Parietal lobe (tissue), 2 donors: ENCODE measurements around the gene DGCR8. TPM values are rescaled to one million over a fixed set of nuclear protein-coding genes. Genes with fewer than 3 reads are reported as not detected.
A peak's percentile ranks its signal among the peaks of the same experiment; 100 is the strongest.

Source experiments
- small RNA-seq: library from RNA; depleted of rRNA; stranded (forward); fragments of <200 nt; gene quantifications from one replicate; pipeline ENCODE3, GENCODE V24; 2014; ENCODE audit warnings: low replicate concordance
- total RNA-seq: library from RNA; depleted of rRNA; stranded (reverse); fragments of >200 nt; gene quantifications from one replicate; pipeline ENCODE4 v1.2.3, GENCODE V29; 2014

DGCR8 gene
- 75.1 TPM for total RNA-seq

GRCh38 chr22:20079745-20080444 is at the start of gene DGCR8:
TSS of gene DGCR8 (plus strand) at chr22:20080241. CDS start at chr22:20085964, 5,723 bp downstream.

GRCh38 chr22:20115691-20116375 is 35.8 kb downstream of the DGCR8 start, which contains the start of gene RANBP1:
TSS of gene RANBP1 (plus strand) at chr22:20116104. CDS start at chr22:20116185, 81 bp downstream.

GRCh38 chr22:20116951-20117632 is 37.1 kb downstream of the DGCR8 start, which contains the start of gene TRMT2A:
TSS of gene TRMT2A (minus strand) at chr22:20117226. CDS start at chr22:20116906, 320 bp downstream.

GRCh38 chr22:20131597-20131858 is 51.5 kb downstream of the DGCR8 start, which contains the start of gene ZDHHC8:
TSS of gene ZDHHC8 (plus strand) at chr22:20131804. CDS start at chr22:20131948, 144 bp downstream.

GRCh38 chr22:20150381-20151275 is 70.6 kb downstream of the DGCR8 start, which contains the start of gene CCDC188:
TSS of gene CCDC188 (minus strand) at chr22:20151055. CDS start at chr22:20150986, 69 bp downstream.

Small RNAs within 50 kb of the gene (small RNA-seq; reads per million reads assigned to genes)
- gene MIR185 (2.4 reads per million, percentile 82 among the genes with 10 or more reads in this experiment), gene MIR6816 (not detected), gene RF00017 (not detected), gene RF00599 (not detected)

Other genes starting within 250 kb of the DGCR8 start
- 7.8 TPM for gene GNB1L, start 225.4 kb upstream of the DGCR8 start, total RNA-seq
- 20.7 TPM for gene RTL10, start 225.4 kb upstream of the DGCR8 start, total RNA-seq
- 36.9 TPM for gene COMT, start 138.5 kb upstream of the DGCR8 start, total RNA-seq
- 16.3 TPM for gene TXNRD2, start 138.4 kb upstream of the DGCR8 start, total RNA-seq
- 105 TPM for gene ARVCF, start 63.4 kb upstream of the DGCR8 start, total RNA-seq
- gene TANGO2, start 59.1 kb upstream of the DGCR8 start, total RNA-seq, result 18.8 TPM
- gene RANBP1, start 35.9 kb downstream of the DGCR8 start, total RNA-seq, result 109 TPM
- gene TRMT2A, start 37.0 kb downstream of the DGCR8 start, total RNA-seq, result 57.6 TPM
- 9.7 TPM for gene ZDHHC8, start 51.6 kb downstream of the DGCR8 start, total RNA-seq
- gene CCDC188, start 70.8 kb downstream of the DGCR8 start, total RNA-seq, result 1.3 TPM
- 14.7 TPM for gene RTN4R, start 188.1 kb downstream of the DGCR8 start, total RNA-seq
- 30.7 TPM for gene DGCR6L, start 239.8 kb downstream of the DGCR8 start, total RNA-seq